ENCODE data around the gene ZNF385C.

GRCh38 chr17:42025936-42026335 lies 72.3 kb downstream of the ZNF385C start:
- TF ChIP-seq CTCF (IDR thresholded peaks at IDR 0.05) (no peak), POLR2A (IDR thresholded peaks at IDR 0.05) (no peak)

Measured in heart left ventricle (tissue), 13 donors.